ENCODE results near the gene ROS1. TPM values are rescaled to one million over a fixed set of nuclear protein-coding genes. Genes with fewer than 3 reads are reported as not detected.

ROS1 gene
- total and polyA plus RNA-seq, 10 of the 15 experiments (the other 5 are each of a cell fraction or from before 2014, with no cell fraction given): under 0.01 to 0.07 (median 0.03) TPM; not detected in 5

DNA sequence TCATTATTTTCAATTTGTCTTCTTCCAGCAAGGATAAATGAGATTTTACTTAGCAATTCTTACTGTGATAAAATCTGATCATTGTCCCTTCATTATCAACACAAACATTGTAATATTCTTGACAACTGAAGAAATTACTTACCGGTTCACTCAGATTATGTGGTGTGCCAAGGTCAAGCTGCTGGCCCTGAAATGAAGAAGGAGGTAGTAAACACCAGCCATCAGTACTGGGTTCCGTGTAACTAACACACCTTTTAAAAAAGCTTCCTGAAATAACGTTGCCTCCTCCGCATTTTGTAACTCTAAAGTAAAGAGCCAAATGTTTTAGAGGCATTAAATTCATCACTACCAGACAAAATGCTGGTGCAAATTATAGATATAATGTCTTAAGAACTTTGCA lies 7.4 kb downstream of the ROS1 start:
- BruUV-seq (replicated peaks): no TSS peak
- SMC1A ChIA-PET (ENCODE audit: uncharacterized antibody, unreplicated experiment): no interaction called here
- intact Hi-C loops (cut with micrococcal nuclease; ENCODE audit: unreplicated experiment): no loop called here
- Histone ChIP-seq H3K27ac (ENCODE audit: control insufficient read depth, insufficient read depth) (no peak overlapping the region), H4K20me1 (ENCODE audit: control insufficient read depth, insufficient read depth) (no peaks in the 10 kb centered on the region), H3K9ac (ENCODE audit: control insufficient read depth, insufficient read depth, low read length) (no peak overlapping the region), H3K79me2 (ENCODE audit: control insufficient read depth, insufficient read depth, low read length) (no peaks in the 10 kb centered on the region), H3K4me1 (ENCODE audit: control insufficient read depth, insufficient read depth, low read length) (no peaks in the 10 kb centered on the region), H2AFZ (ENCODE audit: control insufficient read depth, low read depth, low read length) (no peak overlapping the region), H3K9me3 (replicated peaks; ENCODE audit: control insufficient read depth, insufficient read depth, low read length) (no peaks in the 10 kb centered on the region), H3K36me3 (ENCODE audit: control insufficient read depth in 2 of 2, insufficient read depth in 2 of 2, low read length in 1 of 2) (no peaks in the 10 kb centered on the region), H3K4me2 (ENCODE audit: control insufficient read depth, insufficient read depth) (no peak overlapping the region), H3K4me3 (no peak overlapping the region), H3K27me3 (replicated peaks in 1 of 2; ENCODE audit: control insufficient read depth in 2 of 2, insufficient read depth in 2 of 2, low read length in 1 of 2) (0 out of 4 replicates have a peak, but pooled peaks cover 0 to 1% of the 10 kb centered on the region in 2 experiments)
- in situ Hi-C loops (cut with MboI): no loop called here
- RAD21 ChIA-PET (ENCODE audit: unreplicated experiment): no interaction called here
- POLR2A ChIA-PET: no interaction called here
- 46% methylated on average over 4 of the region's 4 CpGs for WGBS (ENCODE audit: insufficient coverage, insufficient replicate concordance, low lambda C conversion rate, missing lambda C conversion rate)
- FAIRE-seq (no peak), DNase-seq (ENCODE audit: low read depth, low spot score) (no peak), ATAC-seq (no peak)
- CTCF ChIA-PET: no interaction called here
- TF ChIP-seq POU2F2 (IDR thresholded peaks at IDR 0.05; ENCODE audit: borderline replicate concordance, low read depth, low read length) (no peak), HDGF (IDR thresholded peaks at IDR 0.05) (no peak), RUNX3 (IDR thresholded peaks at IDR 0.05; ENCODE audit: low read length) (no peak), CBX5 (IDR thresholded peaks at IDR 0.05; ENCODE audit: low read depth) (no peak), FOS (IDR thresholded peaks at IDR 0.05; ENCODE audit: borderline replicate concordance, extremely low read depth, insufficient read length) (no peak), SIN3A (IDR thresholded peaks at IDR 0.05; ENCODE audit: low read depth, low read length) (no peak), SIX5 (IDR thresholded peaks at IDR 0.05; ENCODE audit: low read depth, low read length, severe bottlenecking) (no peak), NFXL1 (IDR thresholded peaks at IDR 0.05; ENCODE audit: borderline replicate concordance) (no peak), STAT1 (conservative IDR thresholded peaks at IDR 0.05) (no peak), NR2C1 (IDR thresholded peaks at IDR 0.05) (no peak)
- TF ChIP-seq, protein P1, sequence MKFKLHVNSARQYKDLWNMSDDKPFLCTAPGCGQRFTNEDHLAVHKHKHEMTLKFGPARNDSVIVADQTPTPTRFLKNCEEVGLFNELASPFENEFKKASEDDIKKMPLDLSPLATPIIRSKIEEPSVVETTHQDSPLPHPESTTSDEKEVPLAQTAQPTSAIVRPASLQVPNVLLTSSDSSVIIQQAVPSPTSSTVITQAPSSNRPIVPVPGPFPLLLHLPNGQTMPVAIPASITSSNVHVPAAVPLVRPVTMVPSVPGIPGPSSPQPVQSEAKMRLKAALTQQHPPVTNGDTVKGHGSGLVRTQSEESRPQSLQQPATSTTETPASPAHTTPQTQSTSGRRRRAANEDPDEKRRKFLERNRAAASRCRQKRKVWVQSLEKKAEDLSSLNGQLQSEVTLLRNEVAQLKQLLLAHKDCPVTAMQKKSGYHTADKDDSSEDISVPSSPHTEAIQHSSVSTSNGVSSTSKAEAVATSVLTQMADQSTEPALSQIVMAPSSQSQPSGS (IDR thresholded peaks at IDR 0.05; ENCODE audit: low read length): no peak
- TF ChIP-seq, protein P2, sequence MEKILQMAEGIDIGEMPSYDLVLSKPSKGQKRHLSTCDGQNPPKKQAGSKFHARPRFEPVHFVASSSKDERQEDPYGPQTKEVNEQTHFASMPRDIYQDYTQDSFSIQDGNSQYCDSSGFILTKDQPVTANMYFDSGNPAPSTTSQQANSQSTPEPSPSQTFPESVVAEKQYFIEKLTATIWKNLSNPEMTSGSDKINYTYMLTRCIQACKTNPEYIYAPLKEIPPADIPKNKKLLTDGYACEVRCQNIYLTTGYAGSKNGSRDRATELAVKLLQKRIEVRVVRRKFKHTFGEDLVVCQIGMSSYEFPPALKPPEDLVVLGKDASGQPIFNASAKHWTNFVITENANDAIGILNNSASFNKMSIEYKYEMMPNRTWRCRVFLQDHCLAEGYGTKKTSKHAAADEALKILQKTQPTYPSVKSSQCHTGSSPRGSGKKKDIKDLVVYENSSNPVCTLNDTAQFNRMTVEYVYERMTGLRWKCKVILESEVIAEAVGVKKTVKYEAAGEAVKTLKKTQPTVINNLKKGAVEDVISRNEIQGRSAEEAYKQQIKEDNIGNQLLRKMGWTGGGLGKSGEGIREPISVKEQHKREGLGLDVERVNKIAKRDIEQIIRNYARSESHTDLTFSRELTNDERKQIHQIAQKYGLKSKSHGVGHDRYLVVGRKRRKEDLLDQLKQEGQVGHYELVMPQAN (conservative IDR thresholded peaks at IDR 0.05): no peak
- TF ChIP-seq, protein P3, sequence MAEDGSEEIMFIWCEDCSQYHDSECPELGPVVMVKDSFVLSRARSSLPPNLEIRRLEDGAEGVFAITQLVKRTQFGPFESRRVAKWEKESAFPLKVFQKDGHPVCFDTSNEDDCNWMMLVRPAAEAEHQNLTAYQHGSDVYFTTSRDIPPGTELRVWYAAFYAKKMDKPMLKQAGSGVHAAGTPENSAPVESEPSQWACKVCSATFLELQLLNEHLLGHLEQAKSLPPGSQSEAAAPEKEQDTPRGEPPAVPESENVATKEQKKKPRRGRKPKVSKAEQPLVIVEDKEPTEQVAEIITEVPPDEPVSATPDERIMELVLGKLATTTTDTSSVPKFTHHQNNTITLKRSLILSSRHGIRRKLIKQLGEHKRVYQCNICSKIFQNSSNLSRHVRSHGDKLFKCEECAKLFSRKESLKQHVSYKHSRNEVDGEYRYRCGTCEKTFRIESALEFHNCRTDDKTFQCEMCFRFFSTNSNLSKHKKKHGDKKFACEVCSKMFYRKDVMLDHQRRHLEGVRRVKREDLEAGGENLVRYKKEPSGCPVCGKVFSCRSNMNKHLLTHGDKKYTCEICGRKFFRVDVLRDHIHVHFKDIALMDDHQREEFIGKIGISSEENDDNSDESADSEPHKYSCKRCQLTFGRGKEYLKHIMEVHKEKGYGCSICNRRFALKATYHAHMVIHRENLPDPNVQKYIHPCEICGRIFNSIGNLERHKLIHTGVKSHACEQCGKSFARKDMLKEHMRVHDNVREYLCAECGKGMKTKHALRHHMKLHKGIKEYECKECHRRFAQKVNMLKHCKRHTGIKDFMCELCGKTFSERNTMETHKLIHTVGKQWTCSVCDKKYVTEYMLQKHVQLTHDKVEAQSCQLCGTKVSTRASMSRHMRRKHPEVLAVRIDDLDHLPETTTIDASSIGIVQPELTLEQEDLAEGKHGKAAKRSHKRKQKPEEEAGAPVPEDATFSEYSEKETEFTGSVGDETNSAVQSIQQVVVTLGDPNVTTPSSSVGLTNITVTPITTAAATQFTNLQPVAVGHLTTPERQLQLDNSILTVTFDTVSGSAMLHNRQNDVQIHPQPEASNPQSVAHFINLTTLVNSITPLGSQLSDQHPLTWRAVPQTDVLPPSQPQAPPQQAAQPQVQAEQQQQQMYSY (CRISPR knock-in tag; IDR thresholded peaks at IDR 0.05): no peak
- TF ChIP-seq, protein P4, sequence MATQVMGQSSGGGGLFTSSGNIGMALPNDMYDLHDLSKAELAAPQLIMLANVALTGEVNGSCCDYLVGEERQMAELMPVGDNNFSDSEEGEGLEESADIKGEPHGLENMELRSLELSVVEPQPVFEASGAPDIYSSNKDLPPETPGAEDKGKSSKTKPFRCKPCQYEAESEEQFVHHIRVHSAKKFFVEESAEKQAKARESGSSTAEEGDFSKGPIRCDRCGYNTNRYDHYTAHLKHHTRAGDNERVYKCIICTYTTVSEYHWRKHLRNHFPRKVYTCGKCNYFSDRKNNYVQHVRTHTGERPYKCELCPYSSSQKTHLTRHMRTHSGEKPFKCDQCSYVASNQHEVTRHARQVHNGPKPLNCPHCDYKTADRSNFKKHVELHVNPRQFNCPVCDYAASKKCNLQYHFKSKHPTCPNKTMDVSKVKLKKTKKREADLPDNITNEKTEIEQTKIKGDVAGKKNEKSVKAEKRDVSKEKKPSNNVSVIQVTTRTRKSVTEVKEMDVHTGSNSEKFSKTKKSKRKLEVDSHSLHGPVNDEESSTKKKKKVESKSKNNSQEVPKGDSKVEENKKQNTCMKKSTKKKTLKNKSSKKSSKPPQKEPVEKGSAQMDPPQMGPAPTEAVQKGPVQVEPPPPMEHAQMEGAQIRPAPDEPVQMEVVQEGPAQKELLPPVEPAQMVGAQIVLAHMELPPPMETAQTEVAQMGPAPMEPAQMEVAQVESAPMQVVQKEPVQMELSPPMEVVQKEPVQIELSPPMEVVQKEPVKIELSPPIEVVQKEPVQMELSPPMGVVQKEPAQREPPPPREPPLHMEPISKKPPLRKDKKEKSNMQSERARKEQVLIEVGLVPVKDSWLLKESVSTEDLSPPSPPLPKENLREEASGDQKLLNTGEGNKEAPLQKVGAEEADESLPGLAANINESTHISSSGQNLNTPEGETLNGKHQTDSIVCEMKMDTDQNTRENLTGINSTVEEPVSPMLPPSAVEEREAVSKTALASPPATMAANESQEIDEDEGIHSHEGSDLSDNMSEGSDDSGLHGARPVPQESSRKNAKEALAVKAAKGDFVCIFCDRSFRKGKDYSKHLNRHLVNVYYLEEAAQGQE (IDR thresholded peaks at IDR 0.05; ENCODE audit: low read depth, low read length): no peak

Measured in GM12878 (cell line).